Measurements from ENCODE around the gene IRF5.

IRF5 gene, protein sequence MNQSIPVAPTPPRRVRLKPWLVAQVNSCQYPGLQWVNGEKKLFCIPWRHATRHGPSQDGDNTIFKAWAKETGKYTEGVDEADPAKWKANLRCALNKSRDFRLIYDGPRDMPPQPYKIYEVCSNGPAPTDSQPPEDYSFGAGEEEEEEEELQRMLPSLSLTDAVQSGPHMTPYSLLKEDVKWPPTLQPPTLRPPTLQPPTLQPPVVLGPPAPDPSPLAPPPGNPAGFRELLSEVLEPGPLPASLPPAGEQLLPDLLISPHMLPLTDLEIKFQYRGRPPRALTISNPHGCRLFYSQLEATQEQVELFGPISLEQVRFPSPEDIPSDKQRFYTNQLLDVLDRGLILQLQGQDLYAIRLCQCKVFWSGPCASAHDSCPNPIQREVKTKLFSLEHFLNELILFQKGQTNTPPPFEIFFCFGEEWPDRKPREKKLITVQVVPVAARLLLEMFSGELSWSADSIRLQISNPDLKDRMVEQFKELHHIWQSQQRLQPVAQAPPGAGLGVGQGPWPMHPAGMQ

DNA sequence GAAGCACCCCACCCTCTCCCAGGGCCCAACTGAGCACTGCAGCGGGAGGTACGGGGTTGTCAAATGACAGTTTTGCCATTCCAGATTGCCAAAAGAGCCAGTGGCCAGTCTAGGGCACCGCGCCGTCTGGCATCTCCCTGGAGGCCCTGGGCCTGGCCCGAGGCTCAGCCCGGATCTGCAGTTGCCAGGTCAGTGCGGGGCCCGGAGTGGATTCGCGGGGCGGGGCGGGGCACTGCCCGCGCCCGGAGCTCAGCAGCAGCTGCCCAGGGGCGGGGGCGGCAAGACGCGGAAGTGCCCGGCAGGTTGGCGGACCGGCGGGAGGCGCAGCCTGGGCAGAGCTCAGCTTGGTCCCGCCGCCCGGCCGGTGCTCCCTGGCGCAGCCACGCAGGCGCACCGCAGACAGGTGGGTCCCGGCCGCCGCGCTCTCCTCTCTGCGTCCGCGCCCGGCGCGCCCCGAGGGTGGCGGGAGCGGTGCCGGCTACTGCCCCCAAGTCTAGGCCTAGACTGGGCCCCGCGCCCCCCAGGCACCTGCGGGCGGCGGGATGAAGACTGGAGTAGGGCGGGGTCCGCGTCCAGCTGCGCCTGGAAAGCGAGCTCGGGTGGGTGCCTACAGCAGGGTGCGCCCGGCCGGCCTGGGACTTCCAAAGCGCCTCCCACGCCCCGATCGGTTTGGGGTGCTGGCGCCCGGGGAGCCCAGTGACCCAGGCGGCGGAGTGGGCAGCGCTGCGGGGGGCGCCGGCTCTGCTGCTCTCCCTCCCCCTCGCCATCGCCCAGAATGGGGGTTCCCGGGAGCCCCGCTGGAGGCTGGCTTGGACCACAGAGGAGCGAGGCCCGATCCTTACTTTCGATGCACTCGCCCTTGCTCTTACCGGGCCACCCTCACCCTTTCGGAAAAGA, at the start of gene IRF5:
TSS of gene IRF5 (plus strand) at position 281 of the 897 bp plus-strand sequence. CDS start 4,155 bp downstream, outside the sequence.
- no peak for DNase-seq

DNA sequence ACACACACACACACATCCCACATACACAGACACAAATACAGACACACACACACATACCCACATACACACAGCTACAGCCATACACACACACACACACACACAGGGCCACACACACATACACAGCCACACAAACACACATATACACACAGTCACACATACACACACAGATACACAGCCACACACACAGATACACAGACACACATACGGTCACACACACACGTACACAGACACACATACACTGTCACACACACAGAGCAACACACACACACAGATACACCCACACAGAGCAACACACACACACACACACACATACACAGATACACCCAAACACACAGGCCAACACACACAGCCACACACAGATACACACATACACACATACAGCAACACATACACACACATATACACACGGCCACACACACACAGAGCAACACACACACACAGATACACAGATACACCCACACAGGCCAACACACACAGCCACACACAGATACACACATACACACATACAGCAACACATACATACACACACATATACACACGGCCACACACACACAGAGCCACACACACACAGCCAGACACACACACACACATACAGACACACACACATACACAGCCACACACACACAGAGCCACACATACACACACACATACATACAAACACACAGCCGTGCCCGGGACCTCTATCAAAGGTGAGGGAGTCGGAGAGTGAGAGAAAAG, 49.5 kb upstream of the IRF5 start:
- DNase-seq = no peak

DNA sequence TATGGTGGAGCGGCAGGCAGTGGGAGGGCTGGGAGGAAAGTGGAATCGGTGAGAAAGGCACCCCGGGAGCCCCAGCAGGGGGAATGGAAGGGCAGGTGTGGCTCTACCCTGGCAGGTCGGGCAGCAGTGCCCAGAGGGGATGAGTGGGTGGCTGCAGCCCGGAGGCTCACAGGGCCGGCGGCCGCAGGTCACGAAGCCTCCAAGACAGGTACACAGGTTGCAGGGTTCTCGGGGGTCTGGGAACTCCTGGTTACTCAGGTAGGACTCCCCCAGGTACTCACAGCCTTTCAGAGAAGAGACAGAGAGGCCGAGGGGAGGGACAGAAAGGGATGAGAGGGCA, 49.0 kb upstream of the IRF5 start:
- DNase-seq = no peak

- DNase-seq = no peak
Measured at GRCh38 chr7:128889121-128889520, 48.6 kb upstream of the IRF5 start.

DNA sequence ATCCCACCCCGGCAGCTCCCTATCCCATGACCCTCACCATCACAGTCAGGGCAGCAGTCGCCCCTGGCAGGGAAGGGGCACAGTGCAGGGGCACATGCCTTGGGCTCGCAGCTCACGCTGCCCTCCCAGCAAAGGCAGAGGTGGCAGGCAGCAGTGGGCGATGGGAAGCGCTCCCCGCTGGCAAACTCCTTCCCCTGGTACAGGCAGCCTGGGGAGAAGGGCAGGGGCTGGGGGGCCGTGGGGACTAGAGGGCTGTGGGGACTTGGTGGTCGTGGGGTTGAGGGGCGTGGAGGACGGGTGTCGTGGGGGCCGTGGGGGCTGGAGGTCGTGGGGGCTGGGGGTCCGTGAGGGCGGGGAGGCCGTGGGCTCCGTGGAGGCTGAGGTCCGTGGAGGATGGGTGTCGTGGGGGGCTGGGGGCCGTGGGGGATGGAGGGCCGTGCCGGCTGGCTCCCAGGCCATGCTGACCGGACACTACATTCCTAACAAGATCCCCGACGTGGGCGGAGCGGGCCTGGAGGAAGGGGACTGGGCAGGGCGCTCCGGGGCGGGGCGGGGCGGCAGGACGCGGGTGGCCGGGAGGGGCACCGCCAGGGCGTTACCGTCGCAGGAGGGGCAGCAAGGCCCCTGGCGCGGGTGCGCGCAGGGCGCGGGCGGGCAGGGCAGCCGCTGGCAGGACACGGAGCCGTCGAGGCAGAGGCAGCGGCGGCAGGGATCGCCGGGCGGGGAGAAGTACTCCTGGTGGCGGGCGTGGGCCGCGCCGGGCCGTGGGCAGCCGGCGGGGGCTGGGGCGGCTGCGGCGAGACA, 47.2 kb upstream of the IRF5 start:
- DNase-seq = no peak

DNA sequence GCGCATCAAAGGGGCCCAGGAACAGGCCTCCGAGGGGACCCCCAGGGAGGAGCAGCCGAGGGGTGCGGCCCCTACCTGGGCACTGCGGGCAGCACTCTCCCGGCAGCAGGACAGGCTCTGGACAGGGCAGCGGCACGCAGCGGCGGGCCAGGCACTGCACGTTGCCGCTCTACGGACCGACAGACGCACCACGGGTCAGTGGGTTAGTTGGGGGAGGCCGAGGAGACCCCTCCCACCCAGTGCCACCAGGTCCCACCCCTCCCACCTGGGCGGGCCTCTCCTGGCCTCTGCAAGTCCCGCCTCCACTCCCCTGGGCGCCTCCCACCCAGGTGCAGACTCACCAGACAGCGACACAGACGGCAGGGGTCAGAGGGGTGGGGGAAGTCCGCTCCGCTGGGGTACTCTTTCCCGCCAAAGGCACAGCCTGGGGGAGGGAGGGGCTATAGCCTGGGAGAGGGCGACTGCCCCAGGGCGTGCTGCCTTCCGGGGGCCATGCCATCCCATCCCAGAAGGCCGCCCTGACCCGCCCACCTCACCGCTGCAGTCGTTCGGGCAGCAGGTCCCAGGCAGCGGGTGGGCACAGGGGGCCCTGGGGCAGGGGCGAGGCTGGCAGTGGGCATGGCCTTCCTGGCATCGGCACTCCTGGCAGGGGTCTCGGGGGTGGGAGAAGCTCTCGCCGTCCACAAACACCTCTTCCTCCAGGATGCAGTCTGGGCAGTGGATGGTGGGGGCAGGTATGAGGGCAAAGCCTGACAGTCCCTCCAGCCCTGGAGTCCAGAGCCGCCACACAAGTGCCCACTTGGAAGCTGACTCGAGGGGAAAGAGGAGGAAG, 46.4 kb upstream of the IRF5 start:
- no peak for DNase-seq

GRCh38 chr7:128891942-128892269, 45.8 kb upstream of the IRF5 start:
- DNase-seq = no peak

GRCh38 chr7:128892521-128893250, 45.0 kb upstream of the IRF5 start:
- no peak for DNase-seq

GRCh38 chr7:128893251-128894100, 44.3 kb upstream of the IRF5 start:
- no peak for DNase-seq

DNA sequence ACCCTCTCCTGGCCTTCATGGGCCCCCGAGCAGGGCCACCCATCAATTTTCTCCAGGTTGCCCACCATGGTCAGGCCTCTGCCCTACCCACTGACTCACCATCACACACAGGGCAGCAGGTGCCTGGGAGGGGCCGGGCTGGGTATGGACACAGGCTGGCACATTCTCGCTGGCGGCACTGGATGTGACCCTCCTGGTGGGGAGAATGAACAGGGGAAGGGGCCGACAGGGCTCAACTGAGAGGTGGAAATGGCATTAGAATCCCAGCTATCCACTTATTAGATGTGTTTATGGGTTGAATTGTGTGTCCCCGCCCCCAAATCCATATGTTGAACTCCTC, 43.7 kb upstream of the IRF5 start:
- no peak for DNase-seq

DNA sequence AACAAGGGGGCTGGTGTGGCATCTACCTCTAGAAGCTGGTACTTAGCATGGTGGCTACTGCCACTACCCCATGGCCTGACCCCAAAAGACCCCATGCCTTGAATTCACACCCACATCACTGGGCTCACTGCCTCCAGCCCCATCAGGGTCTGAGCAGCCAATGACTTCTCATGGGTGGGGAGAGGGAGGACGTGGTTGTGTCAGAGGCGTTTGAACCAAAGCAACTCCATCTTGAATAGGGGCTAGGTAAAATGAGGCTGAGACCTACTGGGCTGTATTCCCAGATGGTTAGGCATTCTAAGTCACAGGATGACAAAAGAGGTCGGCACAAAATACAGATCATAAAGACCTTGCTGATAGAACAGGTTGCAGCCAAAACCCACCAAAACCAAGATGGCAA, 42.4 kb upstream of the IRF5 start:
- DNase-seq = no peak

DNA sequence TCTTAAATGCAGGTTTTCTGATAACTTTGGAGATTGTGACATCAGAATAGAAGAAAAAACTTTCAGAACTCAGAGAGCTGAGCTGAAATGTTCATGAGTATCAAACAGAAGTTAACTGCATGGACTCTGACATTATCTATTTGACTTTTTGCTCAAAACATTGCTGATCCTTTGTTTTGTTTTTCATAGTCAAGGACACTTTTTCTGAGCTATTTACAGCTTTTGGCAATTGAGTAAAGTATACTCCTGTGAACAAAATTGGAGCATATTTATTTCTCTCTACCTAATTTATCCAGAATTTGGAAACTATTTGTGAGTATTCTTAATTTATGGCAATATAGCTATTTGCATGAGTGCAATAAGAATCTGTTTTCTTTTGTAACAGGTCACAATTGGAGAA, 38.3 kb upstream of the IRF5 start:
- no peak for DNase-seq

DNA sequence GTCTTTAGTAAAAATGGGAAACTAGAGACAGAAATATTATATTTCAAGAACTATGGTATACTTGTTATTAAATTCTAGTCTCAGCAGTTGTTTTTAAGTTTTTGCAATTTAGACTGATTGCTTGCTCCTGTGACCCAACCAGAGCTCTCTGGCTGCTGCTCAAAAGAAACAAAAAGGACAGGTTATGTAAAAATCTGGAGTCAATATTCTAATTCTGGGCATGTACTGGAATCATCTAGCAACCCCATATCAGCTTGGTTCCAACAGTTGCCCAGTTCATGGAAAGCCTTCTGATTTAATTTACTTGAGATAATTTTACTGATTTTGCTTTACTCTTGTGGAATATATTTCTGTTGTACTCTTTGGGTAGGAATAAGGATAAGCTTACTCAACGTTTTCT, 37.5 kb upstream of the IRF5 start:
- no peak for DNase-seq

DNA sequence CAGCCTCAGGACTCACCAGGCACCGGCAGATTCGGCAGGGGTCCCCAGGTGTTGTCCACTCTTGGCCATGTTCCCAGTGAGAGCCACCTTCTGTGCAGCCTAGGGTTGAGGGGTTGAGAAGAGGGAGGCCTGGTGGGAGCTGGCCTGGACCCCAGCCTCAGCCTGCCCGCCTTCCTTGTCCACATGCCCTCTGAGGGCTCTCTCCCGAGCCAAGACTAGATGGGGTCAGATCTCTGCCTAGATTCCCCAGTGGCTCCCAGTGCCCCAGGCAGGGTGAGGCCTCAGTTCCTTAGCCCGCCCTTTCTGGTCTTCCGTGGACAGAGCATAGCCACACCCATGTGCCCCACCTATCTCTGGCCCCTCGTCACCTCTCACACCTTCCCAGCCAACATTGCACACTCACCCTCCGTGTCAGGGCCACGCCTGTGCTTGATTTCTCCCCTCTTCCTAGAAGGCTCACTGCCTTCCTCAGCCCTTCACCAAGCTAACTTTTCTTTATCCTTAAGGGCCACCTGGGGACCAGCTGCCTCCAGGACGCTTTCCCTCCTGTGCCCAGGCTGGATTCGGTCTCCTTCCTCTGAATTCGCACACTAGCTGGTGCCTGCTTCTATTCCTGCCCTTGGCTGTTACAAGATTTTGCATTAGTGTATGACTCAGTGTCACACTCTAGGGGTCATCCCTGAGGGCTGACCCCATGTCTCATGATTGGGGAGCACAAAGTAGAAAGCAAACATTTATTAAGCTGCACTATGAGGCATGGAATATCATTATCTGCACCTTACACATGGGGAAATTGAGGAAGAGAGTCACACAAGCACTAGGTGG, 34.8 kb upstream of the IRF5 start:
- DNase-seq = no peak

GRCh38 chr7:128903621-128904361, 33.9 kb upstream of the IRF5 start:
- no peak for DNase-seq

- DNase-seq = peak; percentile 63
Measured at GRCh38 chr7:128904381-128905197, 33.1 kb upstream of the IRF5 start.

DNA sequence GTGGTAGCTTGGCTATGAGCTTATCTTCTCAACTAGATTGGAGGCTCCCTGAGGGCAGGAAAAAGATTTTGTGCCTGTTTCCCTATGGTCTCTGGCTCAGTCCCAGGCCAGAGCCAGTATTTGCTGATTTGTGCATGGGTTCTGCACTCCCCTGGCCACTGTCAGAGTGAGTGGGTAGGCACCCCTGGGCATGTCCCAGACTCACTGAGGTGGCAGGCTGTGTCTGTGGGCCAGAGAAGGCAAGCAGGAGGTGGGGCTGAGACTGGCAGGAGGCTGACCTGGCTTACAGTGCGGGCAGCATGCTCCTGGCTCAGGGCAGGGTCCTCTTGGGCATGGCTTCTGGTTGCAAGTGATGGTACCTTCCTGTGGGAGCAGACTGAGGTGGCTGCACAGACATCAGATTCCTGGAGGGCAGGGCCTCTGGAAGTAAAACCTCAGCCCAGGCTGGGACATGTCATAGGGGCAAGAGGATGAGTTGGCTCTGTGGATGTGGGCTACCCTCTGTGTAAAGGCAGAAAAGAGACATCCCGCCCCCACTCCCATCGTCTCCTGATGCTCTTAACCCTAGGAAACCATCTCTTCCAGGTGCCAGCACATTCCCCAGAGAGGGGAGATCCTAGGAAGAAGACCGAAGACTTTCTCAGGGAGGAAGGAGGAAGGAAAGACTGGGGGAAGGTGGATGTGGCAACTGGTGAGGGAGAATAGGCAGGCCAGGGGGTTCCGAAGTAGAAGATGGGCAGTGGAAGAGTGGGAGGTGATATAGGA, 31.5 kb upstream of the IRF5 start:
- DNase-seq = no peak
